HCT116 (cell line): Measurements from ENCODE around the gene EIF4E1B.

Experiments
- CTCF ChIP-seq, 3 experiments: fragments of 200-600 bp in 1 of 3; sonication (generic) in 1 of 3; IDR thresholded peaks in 2 of 3; conservative IDR thresholded peaks in 1 of 3; 2 replicates each; pipeline ENCODE4 v1.5.1; 2012 to 2017; ENCODE audit warnings: low read depth in 2 of 3, low read length in 2 of 3, antibody characterized with exemption in 1 of 3, borderline replicate concordance in 1 of 3, control low read depth in 1 of 3, mild to moderate bottlenecking in 1 of 3, mixed read lengths in 1 of 3, mixed run types in 1 of 3, moderate library complexity in 1 of 3; ENCODE audit not compliant: insufficient read depth in 1 of 3
- ELF1 ChIP-seq: IDR thresholded peaks from 2 replicates; pipeline ENCODE4 v1.6.1; 2012; ENCODE audit warnings: low read depth, borderline replicate concordance

DNA sequence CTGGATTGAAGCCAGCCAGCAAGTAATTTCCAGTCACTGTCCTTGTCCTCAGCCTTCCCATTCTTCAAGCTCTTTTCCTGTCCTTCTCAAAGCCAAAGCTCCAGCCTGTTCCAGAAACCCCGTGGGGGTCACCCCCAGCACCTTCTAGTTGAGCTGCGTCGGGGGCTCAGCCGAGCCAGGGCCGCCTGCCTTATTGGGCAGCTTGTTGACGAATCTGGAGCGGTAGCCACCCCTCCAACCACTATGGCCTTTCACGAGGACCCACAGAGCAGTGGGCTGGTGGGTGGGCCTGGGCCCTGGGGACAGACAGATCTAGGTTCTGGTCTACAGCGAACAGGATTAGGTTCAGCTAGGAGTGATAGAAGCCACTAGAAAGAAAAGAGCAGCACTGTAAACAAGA, 64.2 kb downstream of the EIF4E1B start:
- TF ChIP-seq CTCF (IDR thresholded peaks at IDR 0.05 in 2 of 3, conservative IDR thresholded peaks at IDR 0.05 in 1 of 3; ENCODE audit: borderline replicate concordance in 1 of 3, insufficient read depth in 1 of 3, low read depth in 2 of 3, low read length in 2 of 3), result no peak
- no peak for TF ChIP-seq ELF1
